ENCODE results near the gene TWF2. TPM values are rescaled to one million over a fixed set of nuclear protein-coding genes. Genes with fewer than 3 reads are reported as not detected.

Gene TWF2
- polyA plus RNA-seq, 4 donors: 23.1 to 54.1 (median 50.7) TPM

DNA sequence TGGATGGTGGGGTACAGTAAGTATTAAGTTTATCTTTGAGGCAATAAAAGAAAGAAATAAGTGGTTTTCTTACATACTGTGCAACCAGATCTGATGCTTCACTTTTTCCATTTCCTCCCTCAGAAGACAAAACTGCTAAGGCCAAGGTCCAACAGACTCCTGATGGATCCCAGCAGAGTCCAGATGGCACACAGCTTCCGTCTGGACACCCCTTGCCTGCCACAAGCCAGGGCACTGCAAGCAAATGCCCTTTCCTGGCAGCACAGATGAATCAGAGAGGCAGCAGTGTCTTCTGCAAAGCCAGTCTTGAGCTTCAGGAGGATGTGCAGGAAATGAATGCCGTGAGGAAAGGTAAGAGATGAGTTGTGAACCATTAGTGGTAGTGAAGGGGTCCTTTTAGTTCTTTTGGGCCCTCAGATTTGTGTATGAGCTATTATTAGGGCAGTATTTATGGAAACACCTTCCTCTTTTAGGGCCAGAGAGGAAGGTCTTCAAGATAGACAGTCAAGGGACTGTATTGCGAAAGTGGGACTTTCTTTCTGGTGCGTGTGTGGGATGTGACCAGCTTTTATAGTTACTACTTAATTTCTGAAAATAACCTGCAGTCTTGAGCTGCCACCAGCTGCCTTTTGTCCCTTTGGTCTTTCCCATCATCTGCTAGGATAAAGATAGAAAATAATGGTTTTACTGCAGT is 36.4 kb downstream of the TWF2 start:
- Histone ChIP-seq H3K4me3 (ENCODE audit: low read depth in 1 of 3, low read length in 3 of 3) (no peak overlapping the region), H3K4me1 (ENCODE audit: control insufficient read depth in 3 of 3, insufficient read depth in 2 of 3, low read depth in 1 of 3, low read length in 2 of 3) (peaks cover 2 to 14% (median 6%) of the 10 kb centered on the region in 3 donors)
- WGBS, 3 donors: 76 to 81% (median 79%) methylated on average over 4 of the region's 4 CpGs

DNA sequence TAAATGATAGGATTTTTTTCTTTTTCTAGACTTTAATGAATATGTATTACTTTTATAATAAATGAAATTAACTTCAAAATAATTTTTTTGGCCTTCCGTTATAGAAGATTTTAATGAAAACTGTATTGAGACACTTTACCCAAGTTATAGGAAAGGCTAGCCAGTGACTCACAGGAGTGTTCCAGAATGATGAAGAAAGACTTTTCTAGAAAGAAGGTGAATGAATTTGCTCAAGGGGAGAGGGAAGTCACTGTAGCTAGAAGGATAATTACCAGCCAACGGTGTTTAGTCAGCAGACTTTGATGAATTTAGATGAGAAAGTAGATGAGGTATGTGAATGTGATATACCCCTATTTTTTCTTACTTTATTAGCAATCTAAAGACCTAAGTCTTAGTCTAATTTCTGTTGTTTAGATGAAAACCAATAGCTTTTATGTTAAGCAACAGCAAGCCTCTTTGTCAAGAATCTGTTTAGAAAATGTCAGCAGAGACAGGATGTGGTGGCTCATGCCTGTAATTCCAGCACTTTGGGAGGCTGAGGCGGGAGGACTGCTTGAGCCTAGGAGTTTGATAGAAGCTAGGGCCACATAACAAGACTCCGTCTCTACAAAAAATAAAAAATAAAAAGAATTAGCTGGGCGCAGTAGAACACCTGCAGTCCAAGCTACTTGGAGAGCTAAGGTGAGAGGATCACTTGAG is 37.8 kb downstream of the TWF2 start:
- Histone ChIP-seq H3K4me3 (ENCODE audit: low read depth in 1 of 3, low read length in 3 of 3) (no peak overlapping the region), H3K4me1 (ENCODE audit: control insufficient read depth in 3 of 3, insufficient read depth in 2 of 3, low read depth in 1 of 3, low read length in 2 of 3) (peaks cover 2 to 28% (median 12%) of the 10 kb centered on the region in 3 donors), H3K27ac (ENCODE audit: low read depth in 1 of 3, low read length in 2 of 3) (no peak overlapping the region), H3K36me3 (ENCODE audit: control insufficient read depth in 3 of 3, insufficient read depth in 2 of 3, low read depth in 1 of 3, low read length in 3 of 3) (peaks cover 22 to 39% (median 30%) of the 10 kb centered on the region in 3 donors), H3K27me3 (ENCODE audit: control insufficient read depth in 3 of 3, insufficient read depth in 3 of 3, low read length in 3 of 3) (no peaks in the 10 kb centered on the region), H3K9me3 (ENCODE audit: control insufficient read depth in 2 of 2, insufficient read depth in 1 of 2, low read depth in 1 of 2, low read length in 1 of 2) (no peaks in the 10 kb centered on the region)
- 85 to 93% (median 92%) methylated on average over 5 of the region's 5 CpGs for WGBS, 3 donors
- DNase-seq (no peak), FAIRE-seq (no peak)

More for the DNA sequence above, 36.4 kb downstream of the TWF2 start:
- Histone ChIP-seq H3K27ac (ENCODE audit: low read depth in 1 of 3, low read length in 2 of 3) (no peak overlapping the region), H3K27me3 (ENCODE audit: control insufficient read depth in 3 of 3, insufficient read depth in 3 of 3, low read length in 3 of 3) (no peaks in the 10 kb centered on the region), H3K9me3 (ENCODE audit: control insufficient read depth in 2 of 2, insufficient read depth in 1 of 2, low read depth in 1 of 2, low read length in 1 of 2) (no peaks in the 10 kb centered on the region), H3K36me3 (ENCODE audit: control insufficient read depth in 3 of 3, insufficient read depth in 2 of 3, low read depth in 1 of 3, low read length in 3 of 3) (peaks cover 25 to 50% (median 33%) of the 10 kb centered on the region in 3 donors)
- FAIRE-seq (no peak), DNase-seq (peak in 1 of 2 donors; percentile 32)

DNA sequence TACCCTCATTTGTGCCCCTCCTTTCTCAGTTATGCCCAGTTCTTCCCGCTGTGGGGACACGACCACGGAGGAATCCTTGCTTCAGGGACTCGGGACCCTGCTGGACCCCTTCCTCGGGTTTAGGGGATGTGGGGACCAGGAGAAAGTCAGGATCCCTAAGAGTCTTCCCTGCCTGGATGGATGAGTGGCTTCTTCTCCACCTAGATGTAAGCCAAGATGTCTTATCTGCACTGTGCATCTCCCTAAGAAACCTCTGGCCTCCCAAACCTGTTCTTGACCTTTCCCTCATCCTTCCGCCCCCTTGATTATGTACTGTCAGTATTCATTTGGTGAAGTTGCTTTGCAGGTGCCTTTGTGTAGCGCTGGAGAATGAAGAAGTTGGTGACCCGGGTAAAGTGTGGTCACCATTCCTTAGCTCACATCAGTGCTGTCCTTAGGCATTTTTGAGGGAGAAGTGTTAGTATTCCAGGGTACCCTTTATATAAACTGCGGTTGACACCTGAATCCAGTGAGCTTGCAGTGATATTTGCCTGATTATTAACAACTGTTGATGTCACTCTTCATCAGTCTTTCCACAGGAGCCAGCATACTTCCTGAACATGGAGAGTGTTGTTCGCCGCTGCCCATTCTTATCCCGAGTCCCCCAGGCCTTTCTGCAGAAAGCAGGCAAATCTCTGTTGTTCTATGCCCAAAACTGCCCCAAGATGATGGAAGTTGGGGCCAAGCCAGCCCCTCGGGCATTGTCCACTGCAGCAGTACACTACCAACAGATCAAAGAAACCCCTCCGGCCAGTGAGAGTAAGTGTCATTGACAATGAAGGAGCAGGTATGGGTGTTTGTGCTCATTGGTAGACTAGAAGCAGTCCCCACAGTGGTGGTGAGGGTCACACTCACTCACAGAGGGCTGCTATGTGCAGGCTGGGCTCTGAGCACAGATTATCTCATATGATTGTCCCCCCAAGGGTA is 40.0 kb downstream of the TWF2 start:
- Histone ChIP-seq H3K4me3 (ENCODE audit: low read depth in 1 of 3, low read length in 3 of 3) (peak overlapping the region; percentile 58 to 86 (median 78)), H3K27me3 (ENCODE audit: control insufficient read depth in 3 of 3, insufficient read depth in 3 of 3, low read length in 3 of 3) (no peaks in the 10 kb centered on the region), H3K27ac (ENCODE audit: low read depth in 1 of 3, low read length in 2 of 3) (peak overlapping the region; percentile 42 to 80 (median 61)), H3K9me3 (ENCODE audit: control insufficient read depth in 2 of 2, insufficient read depth in 1 of 2, low read depth in 1 of 2, low read length in 1 of 2) (no peaks in the 10 kb centered on the region), H3K36me3 (ENCODE audit: control insufficient read depth in 3 of 3, insufficient read depth in 2 of 3, low read depth in 1 of 3, low read length in 3 of 3) (peaks cover 11 to 28% (median 15%) of the 10 kb centered on the region in 3 donors), H3K4me1 (ENCODE audit: control insufficient read depth in 3 of 3, insufficient read depth in 2 of 3, low read depth in 1 of 3, low read length in 2 of 3) (peaks cover 6 to 38% (median 12%) of the 10 kb centered on the region in 3 donors)
- peak in 1 of 2 donors; percentile 5 for DNase-seq
- no peak for FAIRE-seq
- WGBS, 3 donors: 45 to 47% (median 46%) methylated on average over 14 of the region's 14 CpGs

DNA sequence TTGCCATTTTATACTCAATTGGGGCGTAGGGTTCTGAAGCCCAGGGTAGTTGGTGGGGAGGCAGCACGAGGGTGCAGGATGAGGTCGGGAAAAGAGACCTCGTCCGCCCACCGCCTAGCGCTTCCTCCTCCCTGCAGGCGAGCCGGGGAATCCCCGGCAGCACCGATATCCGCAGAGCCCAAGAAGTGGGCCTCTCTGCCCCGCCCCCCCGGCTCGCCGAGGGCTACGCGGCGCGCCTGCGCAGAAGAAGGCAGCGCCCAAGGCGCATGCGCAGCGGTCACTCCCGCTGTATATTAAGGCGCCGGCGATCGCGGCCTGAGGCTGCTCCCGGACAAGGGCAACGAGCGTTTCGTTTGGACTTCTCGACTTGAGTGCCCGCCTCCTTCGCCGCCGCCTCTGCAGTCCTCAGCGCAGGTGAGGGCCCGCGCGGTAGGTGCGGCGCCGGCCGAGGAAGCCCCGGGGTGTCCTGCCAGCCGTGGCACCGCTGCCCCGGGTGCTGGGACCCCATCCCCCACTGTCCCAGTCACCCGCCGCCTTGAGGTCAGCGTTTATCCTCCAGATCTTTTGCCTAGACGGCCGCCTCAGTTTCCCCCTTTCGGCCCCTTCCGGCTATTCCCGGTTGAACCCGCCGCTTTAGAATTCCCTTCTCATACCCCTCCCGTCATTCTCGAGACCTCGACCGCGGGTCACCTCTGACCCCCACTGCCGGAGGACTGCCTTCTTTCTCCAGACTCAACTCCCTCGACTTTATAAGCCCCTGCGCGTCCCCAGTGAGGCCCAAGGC is 40.9 kb downstream of the TWF2 start, which contains the start of gene ALAS1:
TSS of gene ALAS1 (plus strand) at position 319 of the 784 bp plus-strand sequence. CDS start 1,082 bp downstream, outside the sequence.
- Histone ChIP-seq H3K36me3 (ENCODE audit: control insufficient read depth in 3 of 3, insufficient read depth in 2 of 3, low read depth in 1 of 3, low read length in 3 of 3) (peaks cover 6 to 20% (median 7%) of the 10 kb centered on the region in 3 donors), H3K4me3 (ENCODE audit: low read depth in 1 of 3, low read length in 3 of 3) (peak within 1 kb of the TSS; percentile 58 to 86 (median 78)), H3K4me1 (ENCODE audit: control insufficient read depth in 3 of 3, insufficient read depth in 2 of 3, low read depth in 1 of 3, low read length in 2 of 3) (peaks cover 7 to 37% (median 12%) of the 10 kb centered on the region in 3 donors), H3K27me3 (ENCODE audit: control insufficient read depth in 3 of 3, insufficient read depth in 3 of 3, low read length in 3 of 3) (no peaks in the 10 kb centered on the region), H3K27ac (ENCODE audit: low read depth in 1 of 3, low read length in 2 of 3) (peak within 1 kb of the TSS; percentile 87 to 95 (median 88)), H3K9me3 (ENCODE audit: control insufficient read depth in 2 of 2, insufficient read depth in 1 of 2, low read depth in 1 of 2, low read length in 1 of 2) (no peaks in the 10 kb centered on the region)
- FAIRE-seq (no peak), DNase-seq (peak; percentile 94 to 98)
- 0 to 1% (median 1%) methylated on average over 57 to 71 of the region's 71 CpGs for WGBS, 3 donors

- no peak for FAIRE-seq
- DNase-seq: no peak
- 17 to 42% (median 27%) methylated on average over 10 of the region's 10 CpGs for WGBS, 3 donors
- Histone ChIP-seq H3K4me3 (ENCODE audit: low read depth in 1 of 3, low read length in 3 of 3) (peak overlapping the region in 2 of 3 donors; percentile 13 to 78), H3K27ac (ENCODE audit: low read depth in 1 of 3, low read length in 2 of 3) (peak overlapping the region; percentile 87 to 95 (median 88)), H3K27me3 (ENCODE audit: control insufficient read depth in 3 of 3, insufficient read depth in 3 of 3, low read length in 3 of 3) (no peaks in the 10 kb centered on the region), H3K36me3 (ENCODE audit: control insufficient read depth in 3 of 3, insufficient read depth in 2 of 3, low read depth in 1 of 3, low read length in 3 of 3) (peaks cover 1 to 15% (median 2%) of the 10 kb centered on the region in 3 donors), H3K9me3 (ENCODE audit: control insufficient read depth in 2 of 2, insufficient read depth in 1 of 2, low read depth in 1 of 2, low read length in 1 of 2) (no peaks in the 10 kb centered on the region), H3K4me1 (ENCODE audit: control insufficient read depth in 3 of 3, insufficient read depth in 2 of 3, low read depth in 1 of 3, low read length in 2 of 3) (peaks cover 7 to 37% (median 12%) of the 10 kb centered on the region in 3 donors)
These were observed 41.5 kb downstream of the TWF2 start for GRCh38 chr3:52197499-52197841.

DNA sequence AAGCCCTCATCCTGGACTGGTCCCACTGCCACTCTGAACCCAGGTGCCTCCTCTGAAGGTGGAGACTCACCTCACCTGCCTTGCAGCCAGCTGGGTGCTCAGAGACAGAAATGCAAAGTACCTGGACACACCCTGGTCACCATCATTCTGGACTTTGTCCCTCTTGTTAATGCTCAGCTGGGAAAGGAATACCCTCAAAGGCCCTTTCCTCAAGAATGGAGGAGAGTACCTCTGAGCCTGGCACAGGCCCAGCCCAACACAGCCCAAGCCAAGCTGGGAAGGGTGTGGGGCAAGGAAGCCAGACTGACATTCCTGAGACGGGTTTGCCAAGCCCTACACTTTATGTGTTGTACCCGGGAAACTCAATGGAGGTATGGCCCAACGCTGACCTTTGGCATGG is 42.0 kb downstream of the TWF2 start:
- no peaks in the 10 kb centered on the region for H3K27me3 ChIP-seq (ENCODE audit: control insufficient read depth in 3 of 3, insufficient read depth in 3 of 3, low read length in 3 of 3)
- peaks cover 7 to 37% (median 12%) of the 10 kb centered on the region in 3 donors for H3K4me1 ChIP-seq (ENCODE audit: control insufficient read depth in 3 of 3, insufficient read depth in 2 of 3, low read depth in 1 of 3, low read length in 2 of 3)
- FAIRE-seq (no peak), DNase-seq (peak; percentile 95 to 99)
- 24 to 55% (median 37%) methylated on average over 3 of the region's 3 CpGs for WGBS, 3 donors
- peak overlapping the region; percentile 87 to 95 (median 88) for H3K27ac ChIP-seq (ENCODE audit: low read depth in 1 of 3, low read length in 2 of 3)
- no peaks in the 10 kb centered on the region for H3K9me3 ChIP-seq (ENCODE audit: control insufficient read depth in 2 of 2, insufficient read depth in 1 of 2, low read depth in 1 of 2, low read length in 1 of 2)
- no peak overlapping the region for H3K4me3 ChIP-seq (ENCODE audit: low read depth in 1 of 3, low read length in 3 of 3)
- peaks cover 0 to 13% (median 0%) of the 10 kb centered on the region in 3 donors for H3K36me3 ChIP-seq (ENCODE audit: control insufficient read depth in 3 of 3, insufficient read depth in 2 of 3, low read depth in 1 of 3, low read length in 3 of 3)

GRCh38 chr3:52195823-52196331 is 43.1 kb downstream of the TWF2 start:
- DNase-seq (peak; percentile 20 to 40), FAIRE-seq (no peak)
- Histone ChIP-seq H3K4me1 (ENCODE audit: control insufficient read depth in 3 of 3, insufficient read depth in 2 of 3, low read depth in 1 of 3, low read length in 2 of 3) (peaks cover 7 to 37% (median 12%) of the 10 kb centered on the region in 3 donors), H3K4me3 (ENCODE audit: low read depth in 1 of 3, low read length in 3 of 3) (no peak overlapping the region), H3K27me3 (ENCODE audit: control insufficient read depth in 3 of 3, insufficient read depth in 3 of 3, low read length in 3 of 3) (no peaks in the 10 kb centered on the region), H3K9me3 (ENCODE audit: control insufficient read depth in 2 of 2, insufficient read depth in 1 of 2, low read depth in 1 of 2, low read length in 1 of 2) (no peaks in the 10 kb centered on the region), H3K27ac (ENCODE audit: low read depth in 1 of 3, low read length in 2 of 3) (peak overlapping the region; percentile 87 to 95 (median 88)), H3K36me3 (ENCODE audit: control insufficient read depth in 3 of 3, insufficient read depth in 2 of 3, low read depth in 1 of 3, low read length in 3 of 3) (peaks cover 0 to 10% (median 0%) of the 10 kb centered on the region in 3 donors)
- WGBS, 3 donors: 58 to 71% (median 70%) methylated on average over 10 of the region's 10 CpGs

All from small intestine (tissue), 7 donors.